ENCODE data around the gene SKAP2.

Gene SKAP2

DNA sequence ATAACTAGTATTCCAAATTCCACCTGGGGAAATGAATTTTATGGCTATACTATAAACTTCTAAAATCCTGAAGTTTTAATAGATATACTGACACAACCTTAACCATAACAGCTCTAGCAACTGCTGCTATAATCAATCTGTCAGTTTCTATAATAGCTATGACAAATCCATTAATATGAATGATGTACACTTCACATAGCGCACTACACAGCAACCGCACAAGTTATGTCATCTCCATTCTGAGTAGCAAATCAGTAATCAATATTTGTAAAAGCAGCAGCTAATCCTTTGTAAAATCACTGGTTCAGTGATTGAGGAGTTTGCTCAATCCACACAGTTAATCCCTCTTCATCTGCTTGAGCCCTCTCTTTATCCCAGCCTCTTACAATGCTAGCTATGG, 105.3 kb downstream of the SKAP2 start:
- peak; percentile 88 for DNase-seq

DNA sequence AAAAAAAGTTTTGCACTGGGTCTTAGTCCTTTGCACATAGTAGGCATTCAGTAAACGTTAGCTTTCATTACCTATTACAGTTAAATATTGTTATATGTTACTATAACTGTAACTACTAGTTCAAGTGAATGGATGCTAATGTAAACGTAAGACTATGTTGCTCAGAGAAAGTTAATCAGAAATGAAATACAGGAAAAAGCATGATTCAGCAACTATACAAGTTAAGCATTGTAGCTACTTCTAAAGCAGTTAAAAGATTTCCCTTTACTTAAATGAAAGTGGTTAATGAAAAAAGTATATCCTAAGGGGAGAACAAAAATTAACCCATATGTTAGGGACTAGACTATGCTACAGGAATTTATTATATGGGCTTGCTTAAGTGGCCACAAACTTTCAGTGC, 121.2 kb downstream of the SKAP2 start:
- DNase-seq, result no peak

DNA sequence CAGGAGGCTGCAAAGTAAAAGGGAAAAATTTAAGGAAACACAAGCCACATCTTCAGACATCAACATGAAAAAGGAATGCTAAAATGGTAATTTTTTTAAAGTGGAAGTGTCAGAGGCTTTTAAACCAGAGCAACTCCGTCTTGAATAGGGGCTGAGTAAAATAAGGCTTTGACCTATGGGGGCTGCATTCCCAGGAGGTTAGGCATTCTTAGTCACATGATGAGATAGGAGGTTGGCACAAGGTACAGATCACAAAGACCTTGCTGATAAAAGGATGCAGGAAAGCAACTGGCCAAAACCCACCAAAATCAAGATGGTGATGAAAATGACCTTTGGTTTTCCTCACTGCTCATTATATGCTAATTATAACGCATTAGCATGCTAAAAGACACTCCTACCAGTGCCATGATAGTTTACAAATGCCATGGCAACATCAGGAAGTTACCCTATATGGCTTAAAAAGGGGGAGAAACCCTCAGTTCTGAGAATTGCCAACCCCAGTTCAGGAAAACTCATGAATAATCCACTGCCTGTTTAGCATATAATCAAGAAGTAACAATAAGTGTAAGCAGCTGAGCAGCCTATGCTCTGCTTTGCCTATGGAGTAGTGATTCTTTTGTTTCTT, 128.3 kb downstream of the SKAP2 start:
- DNase-seq, result no peak

GRCh38 chr7:26729150-26729775, 135.1 kb downstream of the SKAP2 start:
- DNase-seq, result no peak

GRCh38 chr7:26726051-26726450, 138.3 kb downstream of the SKAP2 start:
- DNase-seq, result no peak

DNA sequence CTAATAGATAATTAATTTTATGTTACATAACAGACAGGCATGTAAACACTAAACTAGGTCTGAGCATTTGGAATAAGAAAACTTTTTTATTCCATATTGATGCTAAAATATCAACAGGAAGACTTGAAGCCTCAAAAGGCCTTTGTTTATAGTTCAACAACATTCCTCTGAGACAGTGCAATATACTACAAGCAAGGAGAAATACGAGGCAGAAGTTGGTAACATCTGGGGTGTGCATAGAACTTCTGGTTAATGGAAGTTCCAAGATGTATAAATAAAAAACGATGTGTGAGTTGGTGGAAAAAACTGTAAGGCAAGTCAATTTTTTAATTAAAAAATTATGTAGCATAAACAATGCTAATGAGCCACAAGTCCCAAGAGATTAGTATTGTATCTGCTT, 139.6 kb downstream of the SKAP2 start:
- DNase-seq, result no peak

- no peak for DNase-seq
Measured at GRCh38 chr7:26723129-26723528, 141.3 kb downstream of the SKAP2 start.

DNA sequence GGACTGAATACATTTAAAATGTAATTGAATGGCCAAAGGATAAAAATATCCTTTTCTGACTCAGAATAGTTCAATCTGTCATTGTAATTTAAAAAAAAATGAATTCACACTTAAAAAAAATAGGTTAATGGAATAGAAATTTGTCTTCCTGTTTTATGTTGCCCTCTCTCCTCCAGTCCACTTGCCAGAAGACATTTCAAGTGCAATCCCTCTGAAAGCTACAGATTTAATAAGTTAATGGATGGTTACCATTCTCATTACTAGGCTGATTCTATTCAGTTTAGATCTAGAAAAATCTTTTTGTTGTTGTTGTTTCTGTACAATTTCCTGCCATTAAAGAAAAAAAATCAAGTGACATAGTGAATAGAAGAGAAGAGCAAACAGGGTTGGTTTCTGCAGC, 142.9 kb downstream of the SKAP2 start:
- no peak for DNase-seq

GRCh38 chr7:26718063-26718462, 146.3 kb downstream of the SKAP2 start:
- no peak for DNase-seq

GRCh38 chr7:26714438-26714837, 150.0 kb downstream of the SKAP2 start:
- DNase-seq, result no peak

DNA sequence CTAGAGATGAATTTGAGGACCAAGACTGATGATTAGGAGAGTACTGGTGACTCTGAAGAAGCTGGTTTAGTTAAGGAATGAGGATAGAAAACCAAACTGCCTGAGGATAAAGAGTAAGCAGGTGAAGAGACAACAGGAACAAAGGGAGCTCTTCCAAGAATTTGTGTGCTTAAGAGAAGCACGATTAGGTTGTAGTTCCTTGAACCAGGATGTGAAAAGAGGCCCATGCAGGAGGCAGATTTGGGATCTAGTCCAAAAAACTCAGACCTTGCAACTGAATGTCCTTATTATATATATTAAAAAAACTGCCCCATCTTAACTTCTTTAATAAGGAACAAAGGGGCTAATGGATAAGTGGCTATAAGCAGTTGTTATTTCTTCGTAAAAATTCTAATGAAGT, 150.4 kb downstream of the SKAP2 start:
- no peak for DNase-seq

DNA sequence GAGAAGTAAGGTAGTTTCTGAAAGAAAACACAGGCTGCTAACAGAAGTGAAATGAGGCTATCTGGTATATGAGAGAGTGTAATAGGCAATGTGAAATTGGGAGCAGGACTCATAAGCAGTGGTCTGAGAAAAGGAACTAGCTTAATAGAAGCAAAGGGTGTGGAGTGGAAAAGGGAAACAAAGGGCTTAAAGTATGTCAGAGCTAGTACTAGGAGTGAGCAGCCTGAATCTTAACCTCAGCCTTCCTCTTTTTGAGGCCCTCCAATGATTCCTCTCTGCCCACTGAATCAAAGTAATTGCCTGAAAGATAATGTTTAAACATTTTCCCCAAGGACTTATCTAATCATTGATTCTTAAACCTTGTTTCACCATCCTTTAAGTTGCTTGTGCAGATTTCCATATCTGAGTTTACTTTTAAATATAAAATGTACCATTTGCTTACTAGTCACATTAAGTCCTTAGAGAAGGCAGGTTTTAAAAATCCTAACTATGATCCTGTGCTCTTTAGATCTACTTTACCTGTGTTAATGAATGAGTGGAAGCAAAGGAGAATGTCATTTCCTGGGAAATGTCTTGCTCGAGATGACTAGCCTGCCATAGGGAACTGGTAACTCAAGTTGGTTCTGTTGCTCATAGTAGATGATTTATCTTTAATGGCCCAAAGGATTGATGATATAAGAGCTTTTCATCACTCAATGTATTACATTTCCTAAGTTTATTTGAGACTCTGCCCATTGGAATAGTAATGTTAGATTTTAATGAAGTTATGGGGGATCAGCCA, 155.0 kb downstream of the SKAP2 start:
- DNase-seq, result no peak

DNA sequence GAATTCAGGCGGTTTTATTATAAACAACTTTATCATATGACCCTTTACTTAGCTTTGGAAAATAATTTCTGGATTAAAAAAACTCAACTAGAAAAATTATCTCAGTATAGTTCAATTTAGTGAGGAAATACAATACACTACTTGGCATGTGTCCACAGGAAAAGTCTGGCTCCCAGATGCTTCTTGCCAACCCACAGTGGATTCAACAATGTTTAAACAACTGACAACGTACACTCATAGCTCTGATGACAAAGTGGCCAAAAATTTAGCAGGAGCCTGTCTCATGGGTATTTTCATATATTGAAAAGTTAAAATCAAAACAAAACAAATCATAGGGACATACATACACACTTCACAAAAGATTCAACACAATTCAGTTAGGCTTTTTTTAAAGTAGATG, 158.8 kb downstream of the SKAP2 start:
- DNase-seq, result no peak

DNA sequence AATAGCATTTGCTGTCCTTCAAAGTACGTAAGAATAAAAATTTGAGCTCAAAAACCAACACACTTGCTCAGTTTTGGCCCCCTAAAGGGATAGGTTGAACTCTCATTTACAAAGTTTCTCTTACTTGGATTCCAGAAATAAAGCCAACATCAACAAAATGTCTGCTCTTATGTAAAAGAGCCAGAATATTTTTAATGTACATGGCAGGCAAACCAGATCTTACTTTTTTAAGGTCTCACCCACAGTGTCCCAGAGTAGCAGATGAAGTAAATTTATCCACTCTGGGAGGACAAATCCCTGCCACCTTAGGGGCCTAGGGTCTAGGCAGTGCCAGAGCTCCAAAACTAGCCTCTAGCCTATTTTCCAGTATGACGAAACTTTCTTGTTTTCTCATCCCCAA, 159.6 kb downstream of the SKAP2 start:
- DNase-seq, result no peak

- DNase-seq, result no peak
Measured at GRCh38 chr7:26704036-26704435, 160.4 kb downstream of the SKAP2 start.

DNA sequence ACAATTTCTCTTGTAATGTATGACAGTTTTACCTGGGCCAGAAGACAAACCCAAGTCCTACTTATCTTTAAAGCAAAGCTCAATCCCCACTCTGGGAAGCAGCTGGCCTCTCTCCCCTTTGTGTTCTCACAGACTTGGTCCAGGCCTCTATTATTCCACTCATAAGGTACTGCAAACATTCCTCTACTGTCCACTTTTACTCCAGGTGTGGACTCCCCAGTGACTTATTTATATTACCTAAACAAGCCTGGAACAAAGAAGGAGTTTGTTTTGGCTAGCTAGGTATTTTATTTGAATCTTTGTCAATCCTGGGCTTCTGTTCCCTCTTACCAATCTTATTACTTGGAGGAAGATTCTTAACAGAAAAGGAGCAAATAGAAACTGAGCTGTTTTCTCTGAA, 163.5 kb downstream of the SKAP2 start:
- no peak for DNase-seq

- no peak for DNase-seq
Measured at GRCh38 chr7:26700386-26700785, 164.0 kb downstream of the SKAP2 start.

- DNase-seq, result no peak
Measured at GRCh38 chr7:26699766-26700165, 164.6 kb downstream of the SKAP2 start.

DNA sequence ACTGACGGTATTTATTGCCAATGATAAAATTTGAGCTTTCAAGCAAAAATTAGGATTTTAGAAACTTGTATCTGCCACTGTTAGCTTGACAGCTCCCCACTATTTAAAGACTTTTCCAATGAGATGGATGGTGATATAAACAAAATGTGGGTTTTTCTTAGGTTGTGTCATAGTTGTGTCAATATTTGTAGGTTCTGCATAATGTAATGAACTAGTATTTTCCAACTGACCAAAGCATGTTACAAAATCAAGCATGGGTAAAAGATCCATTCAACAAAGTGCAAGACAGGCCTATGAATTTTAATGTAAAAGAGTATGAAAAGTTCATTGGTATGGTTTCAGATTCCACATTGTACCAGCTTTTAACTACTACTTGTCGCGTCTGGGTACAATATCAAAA, 165.6 kb downstream of the SKAP2 start:
- no peak for DNase-seq

DNA sequence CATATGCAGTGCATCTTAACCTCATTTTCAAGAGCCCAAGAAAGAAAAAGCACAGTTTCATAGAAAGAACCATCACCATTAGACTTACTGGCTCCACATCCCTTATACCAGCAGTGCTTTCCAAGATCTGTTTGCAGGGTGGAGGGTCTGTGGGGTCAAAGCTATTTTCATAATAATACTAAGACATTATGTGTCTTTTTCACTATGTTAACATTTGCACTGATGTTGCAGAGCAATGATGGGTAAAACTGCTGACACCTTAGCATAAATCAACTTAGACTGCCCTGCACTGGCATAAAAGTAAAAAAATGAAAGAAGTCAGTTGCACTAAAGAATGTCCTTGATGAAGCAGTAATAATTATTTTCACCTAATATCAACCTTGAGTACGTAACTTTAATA, 166.2 kb downstream of the SKAP2 start:
- no peak for DNase-seq

DNA sequence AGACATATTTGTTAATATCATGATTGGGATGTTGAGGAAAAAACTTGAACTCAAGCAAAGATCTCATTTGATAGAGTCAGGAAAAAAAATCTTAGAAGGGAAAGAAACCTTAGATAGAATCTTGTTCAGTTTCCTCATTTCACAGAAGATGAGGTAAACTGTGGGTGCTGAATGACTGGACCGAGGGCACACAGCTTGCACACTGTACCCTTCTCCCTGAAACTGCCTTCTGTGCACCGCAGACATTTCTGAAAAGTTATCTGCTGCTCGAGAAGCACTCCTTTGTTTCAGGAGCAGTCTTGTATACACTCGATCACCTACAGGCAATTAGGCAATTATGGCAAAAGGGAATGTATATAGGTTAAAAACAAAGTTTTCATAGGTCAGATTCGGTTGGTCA, 167.4 kb downstream of the SKAP2 start:
- DNase-seq, result no peak

GRCh38 chr7:26696161-26696560, 168.2 kb downstream of the SKAP2 start:
- no peak for DNase-seq

- DNase-seq, result no peak
Measured at GRCh38 chr7:26694713-26695112, 169.7 kb downstream of the SKAP2 start.

DNA sequence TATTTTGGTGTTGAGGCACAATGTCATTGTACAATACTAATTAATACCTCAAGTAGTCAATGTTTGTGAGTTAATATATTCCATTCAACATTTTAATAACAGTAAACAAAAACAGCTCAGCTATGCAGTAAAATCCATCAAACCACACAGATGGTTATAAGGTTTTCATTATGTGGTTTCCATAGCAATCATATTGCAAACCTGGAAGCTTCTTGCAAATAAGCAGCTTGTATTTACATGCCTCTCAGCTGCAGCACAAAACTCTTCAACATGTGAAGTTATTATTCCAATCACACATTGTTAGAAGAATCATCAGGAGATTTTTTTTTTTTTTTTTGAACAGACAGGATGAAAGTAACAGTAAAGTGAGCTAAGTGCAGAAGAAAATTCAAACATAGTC, 170.2 kb downstream of the SKAP2 start:
- no peak for DNase-seq

DNA sequence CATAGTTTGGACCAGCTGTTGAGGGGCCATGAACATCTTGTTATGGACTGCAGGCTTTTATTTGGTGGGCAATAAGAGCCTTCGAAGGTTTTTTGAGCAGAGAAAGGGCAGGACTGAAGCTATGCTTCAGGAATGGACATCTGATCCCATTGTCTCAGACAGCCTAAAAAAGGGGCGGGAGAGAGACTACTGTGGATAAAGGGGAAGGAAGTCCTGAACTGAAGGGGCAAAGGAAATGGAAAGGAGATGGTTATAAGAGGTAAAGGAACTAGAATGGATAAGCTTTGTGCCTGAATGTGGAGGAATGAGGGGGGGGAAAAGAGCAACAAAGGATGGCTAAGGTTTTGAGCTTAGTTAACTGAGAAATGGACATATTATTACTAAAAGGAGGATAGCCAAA, 172.5 kb downstream of the SKAP2 start:
- no peak for DNase-seq

Measured in NCI-H82 (cell line).